MM.1S (cell line): ENCODE results near the gene SUN5.

Experiments used
- EZH2 ChIP-seq: fragments of 300-600 bp; sonication (generic); optimal IDR thresholded peaks from 2 replicates; pipeline ENCODE3; 2017; ENCODE audit warnings: low read depth, mild to moderate bottlenecking, antibody characterized with exemption, low read length, mixed read lengths
- EZH2phosphoT487 ChIP-seq: fragments of 300-600 bp; sonication (generic); IDR thresholded peaks from 2 replicates; pipeline ENCODE4 v1.6.1; 2018; ENCODE audit warnings: antibody characterized with exemption, low read length
- TF ChIP-seq, protein P1 (sequence below): fragments of 300-600 bp; sonication (generic); IDR thresholded peaks from 2 replicates; pipeline ENCODE4 v1.5.1; 2016; ENCODE audit warnings: antibody characterized with exemption, low read length, mixed read lengths

DNA sequence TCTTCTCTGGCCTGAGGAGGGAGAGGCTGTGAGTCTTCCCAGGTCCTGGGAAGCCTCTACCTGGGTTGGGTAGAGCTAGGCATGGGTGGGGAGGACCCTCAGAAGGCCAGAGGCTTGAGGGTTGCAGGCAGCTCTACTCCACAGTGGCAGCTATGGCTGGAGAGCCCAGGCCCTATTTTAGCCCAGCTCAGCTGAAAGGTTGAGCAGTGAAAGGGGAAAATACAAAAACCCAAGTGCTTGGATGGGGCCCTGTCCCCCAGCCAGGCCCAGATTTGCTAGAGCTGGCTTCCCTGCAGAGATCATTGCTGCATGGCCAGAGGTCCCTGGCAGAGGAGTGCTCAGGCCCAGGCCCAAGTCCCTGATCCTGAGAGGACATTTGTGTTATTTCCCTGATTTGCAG lies 45.7 kb downstream of the SUN5 start:
- TF ChIP-seq EZH2, result no peak
- TF ChIP-seq EZH2phosphoT487, result no peak
- TF ChIP-seq, protein P1, sequence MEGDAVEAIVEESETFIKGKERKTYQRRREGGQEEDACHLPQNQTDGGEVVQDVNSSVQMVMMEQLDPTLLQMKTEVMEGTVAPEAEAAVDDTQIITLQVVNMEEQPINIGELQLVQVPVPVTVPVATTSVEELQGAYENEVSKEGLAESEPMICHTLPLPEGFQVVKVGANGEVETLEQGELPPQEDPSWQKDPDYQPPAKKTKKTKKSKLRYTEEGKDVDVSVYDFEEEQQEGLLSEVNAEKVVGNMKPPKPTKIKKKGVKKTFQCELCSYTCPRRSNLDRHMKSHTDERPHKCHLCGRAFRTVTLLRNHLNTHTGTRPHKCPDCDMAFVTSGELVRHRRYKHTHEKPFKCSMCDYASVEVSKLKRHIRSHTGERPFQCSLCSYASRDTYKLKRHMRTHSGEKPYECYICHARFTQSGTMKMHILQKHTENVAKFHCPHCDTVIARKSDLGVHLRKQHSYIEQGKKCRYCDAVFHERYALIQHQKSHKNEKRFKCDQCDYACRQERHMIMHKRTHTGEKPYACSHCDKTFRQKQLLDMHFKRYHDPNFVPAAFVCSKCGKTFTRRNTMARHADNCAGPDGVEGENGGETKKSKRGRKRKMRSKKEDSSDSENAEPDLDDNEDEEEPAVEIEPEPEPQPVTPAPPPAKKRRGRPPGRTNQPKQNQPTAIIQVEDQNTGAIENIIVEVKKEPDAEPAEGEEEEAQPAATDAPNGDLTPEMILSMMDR, result no peak
